GM12878 (cell line): ENCODE measurements around the gene TMBIM6. TPM values are rescaled to one million over a fixed set of nuclear protein-coding genes. Genes with fewer than 3 reads are reported as not detected.

ENCODE experiments used
- ATF7 ChIP-seq: fragments of 450-650 bp; IDR thresholded peaks from 2 replicates; pipeline ENCODE4 v1.6.1; 2016; ENCODE audit warnings: low read depth, mild to moderate bottlenecking
- CREB1 ChIP-seq: IDR thresholded peaks from 2 replicates; pipeline ENCODE4 v1.6.1; 2012; ENCODE audit warnings: low read depth, mild to moderate bottlenecking, inconsistent platforms
- DPF2 ChIP-seq: fragments of 450-650 bp; IDR thresholded peaks from 2 replicates; pipeline ENCODE4 v1.6.1; 2017; ENCODE audit warnings: mild to moderate bottlenecking
- E2F4 ChIP-seq: IDR thresholded peaks from 2 replicates; pipeline ENCODE4 v1.6.1; 2012; ENCODE audit warnings: low read depth, low read length, improper control_type of control experiment
- EP300 ChIP-seq, 2 experiments: fragments of 150-350 bp in 1 of 2; IDR thresholded peaks; 2 replicates each; pipeline ENCODE4 v1.6.1; 2011 to 2012; ENCODE audit warnings: low read depth in 2 of 2, low read length in 2 of 2, borderline replicate concordance in 1 of 2, improper control_type of control experiment in 1 of 2, inconsistent platforms in 1 of 2; ENCODE audit not compliant: control insufficient read depth in 1 of 2
- MEF2A ChIP-seq: IDR thresholded peaks from 2 replicates; pipeline ENCODE4 v1.6.1; 2011; ENCODE audit warnings: low read depth, mild to moderate bottlenecking, low read length, moderate library complexity; ENCODE audit not compliant: insufficient read depth
- MEF2B ChIP-seq: fragments of 450-650 bp; IDR thresholded peaks from 2 replicates; pipeline ENCODE4 v1.6.1; 2018; ENCODE audit warnings: mild to moderate bottlenecking, moderate library complexity; ENCODE audit not compliant: partially characterized antibody, poor library complexity, severe bottlenecking
- MXI1 ChIP-seq: fragments of 150-350 bp; IDR thresholded peaks from 2 replicates; pipeline ENCODE4 v1.6.1; 2011; ENCODE audit warnings: low read depth, mild to moderate bottlenecking, inconsistent platforms, low read length, improper control_type of control experiment
- NFYB ChIP-seq: IDR thresholded peaks from 2 replicates; pipeline ENCODE4 v1.6.1; 2011; ENCODE audit warnings: low read depth, mild to moderate bottlenecking, low read length, improper control_type of control experiment, moderate library complexity; ENCODE audit not compliant: insufficient read depth
- POLR2AphosphoS2 ChIP-seq: IDR thresholded peaks from 2 replicates; pipeline ENCODE4 v1.6.1; 2011; ENCODE audit warnings: low read depth, mild to moderate bottlenecking, low read length, improper control_type of control experiment, moderate library complexity
- REST ChIP-seq: IDR thresholded peaks from 2 replicates; pipeline ENCODE4 v1.6.1; 2012; ENCODE audit warnings: mild to moderate bottlenecking, low read depth, low read length
- SIX5 ChIP-seq: IDR thresholded peaks from 2 replicates; pipeline ENCODE4 v1.6.1; 2011; ENCODE audit warnings: mild to moderate bottlenecking, low read depth, low read length, moderate library complexity; ENCODE audit not compliant: severe bottlenecking
- SPI1 ChIP-seq: IDR thresholded peaks from 2 replicates; pipeline ENCODE4 v1.6.1; 2011; ENCODE audit warnings: low read depth, mild to moderate bottlenecking, low read length, moderate library complexity, borderline replicate concordance; ENCODE audit not compliant: insufficient read depth
- STAT1 ChIP-seq: fragments of 450-650 bp; conservative IDR thresholded peaks from 2 replicates; pipeline ENCODE4 v1.6.1; 2014; ENCODE audit warnings: antibody characterized with exemption, mild to moderate bottlenecking
- USF1 ChIP-seq: IDR thresholded peaks from 2 replicates; pipeline ENCODE4 v1.6.1; 2011; ENCODE audit warnings: borderline replicate concordance, low read depth, mild to moderate bottlenecking, moderate library complexity, mixed read lengths, low read length; ENCODE audit not compliant: insufficient read depth; ENCODE audit errors: extremely low read length
- ZBTB33 ChIP-seq: fragments of 450-650 bp; IDR thresholded peaks from 2 replicates; pipeline ENCODE4 v1.6.1; 2017; ENCODE audit warnings: mild to moderate bottlenecking
- ZBTB4 ChIP-seq: fragments of 450-650 bp; formaldehyde crosslinking; IDR thresholded peaks from 2 replicates; pipeline ENCODE4 v1.4.0; 2022; ENCODE audit warnings: mild to moderate bottlenecking, moderate library complexity
- polyA plus RNA-seq, 11 experiments: library from polyadenylated mRNA; depleted of rRNA in 4 of 11; unstranded in 6 of 11; stranded (reverse) in 5 of 11; fragments of >200 nt; fragmentation: Nextera tagmentation in 4 of 11; fragmentation: Illumina TruSeq in 1 of 11; extraction: Ambion mirVana in 4 of 11; extraction: Trizol in 1 of 11; gene quantifications; 1 replicate in 1 of 11; 2 replicates in 10 of 11; pipeline versions ENCODE4 v1.2.1 to v1.2.3, GENCODE V29; 2011 to 2016; ENCODE audit warnings: inconsistent platforms in 2 of 11, missing spikeins in 2 of 11, low read depth in 1 of 11
- total RNA-seq, 4 experiments: library from RNA; depleted of rRNA in 3 of 4; stranded (reverse); fragments of >200 nt in 3 of 4; fragmentation: Illumina TruSeq in 1 of 4; extraction: Trizol in 1 of 4; gene quantifications; 2 replicates each; pipeline versions ENCODE4 v1.2.1 to v1.2.3, GENCODE V29; 2013 to 2021

The TMBIM6 gene
- total and polyA plus RNA-seq, 10 of the 15 experiments (the other 5 are each of a cell fraction or from before 2014, with no cell fraction given): 224 to 1,192 (median 379) TPM

- TF ChIP-seq ZBTB4 (CRISPR knock-in tag) (0 out of 2 replicates have a peak, but pooled peaks have one; percentile 2), NFYB (peak; percentile 77), EP300 (IDR thresholded peaks at IDR 0.05; ENCODE audit: borderline replicate concordance in 1 of 2, control insufficient read depth in 1 of 2, low read depth in 2 of 2, low read length in 2 of 2) (peak in 1 of 2 experiments; percentile 11; a peak in 1 of 4 replicates), SPI1 (peak; percentile 63), MEF2A (no peak), DPF2 (0 out of 2 replicates have a peak, but pooled peaks have one; percentile 38), MEF2B (peak; percentile 12), STAT1 (no peak), REST (no peak), ZBTB33 (no peak), ATF7 (peak; percentile 77), SIX5 (peak; percentile 15), CREB1 (peak; percentile 86), MXI1 (peak; percentile 75), E2F4 (no peak), POLR2AphosphoS2 (0 out of 2 replicates have a peak, but pooled peaks have one; percentile 73), USF1 (peak; percentile 24)
Observed at GRCh38 chr12:49741882-49742620, 694 bp downstream of the TMBIM6 start (continued).
